ENCODE data around the gene CFDP1. TPM values are rescaled to one million over a fixed set of nuclear protein-coding genes. Genes with fewer than 3 reads are reported as not detected.

CFDP1 gene
- total and polyA plus RNA-seq, 2 of the 13 experiments (the other 11 are each of a cell fraction or from before 2014, with no cell fraction given) = 78.6 to 153 TPM

GRCh38 chr16:75305364-75306098 lies 127.8 kb downstream of the CFDP1 start (continued):
- TF ChIP-seq, protein P1, sequence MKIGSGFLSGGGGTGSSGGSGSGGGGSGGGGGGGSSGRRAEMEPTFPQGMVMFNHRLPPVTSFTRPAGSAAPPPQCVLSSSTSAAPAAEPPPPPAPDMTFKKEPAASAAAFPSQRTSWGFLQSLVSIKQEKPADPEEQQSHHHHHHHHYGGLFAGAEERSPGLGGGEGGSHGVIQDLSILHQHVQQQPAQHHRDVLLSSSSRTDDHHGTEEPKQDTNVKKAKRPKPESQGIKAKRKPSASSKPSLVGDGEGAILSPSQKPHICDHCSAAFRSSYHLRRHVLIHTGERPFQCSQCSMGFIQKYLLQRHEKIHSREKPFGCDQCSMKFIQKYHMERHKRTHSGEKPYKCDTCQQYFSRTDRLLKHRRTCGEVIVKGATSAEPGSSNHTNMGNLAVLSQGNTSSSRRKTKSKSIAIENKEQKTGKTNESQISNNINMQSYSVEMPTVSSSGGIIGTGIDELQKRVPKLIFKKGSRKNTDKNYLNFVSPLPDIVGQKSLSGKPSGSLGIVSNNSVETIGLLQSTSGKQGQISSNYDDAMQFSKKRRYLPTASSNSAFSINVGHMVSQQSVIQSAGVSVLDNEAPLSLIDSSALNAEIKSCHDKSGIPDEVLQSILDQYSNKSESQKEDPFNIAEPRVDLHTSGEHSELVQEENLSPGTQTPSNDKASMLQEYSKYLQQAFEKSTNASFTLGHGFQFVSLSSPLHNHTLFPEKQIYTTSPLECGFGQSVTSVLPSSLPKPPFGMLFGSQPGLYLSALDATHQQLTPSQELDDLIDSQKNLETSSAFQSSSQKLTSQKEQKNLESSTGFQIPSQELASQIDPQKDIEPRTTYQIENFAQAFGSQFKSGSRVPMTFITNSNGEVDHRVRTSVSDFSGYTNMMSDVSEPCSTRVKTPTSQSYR (CRISPR knock-in tag; IDR thresholded peaks at IDR 0.05; ENCODE audit: borderline replicate concordance) = peak; percentile 69; the same call in 1 of the 2 replicates
- TF ChIP-seq ZNF432 (CRISPR knock-in tag; IDR thresholded peaks at IDR 0.05; ENCODE audit: borderline replicate concordance) (no peak), GABPA (IDR thresholded peaks at IDR 0.05; ENCODE audit: low read depth, low read length) (peak; percentile 17; the same call in 1 of the 2 replicates), GABPA (CRISPR knock-in tag; IDR thresholded peaks at IDR 0.05; ENCODE audit: low read depth) (peak; percentile 71), ZNF33B (CRISPR knock-in tag; IDR thresholded peaks at IDR 0.05) (peak; percentile 88; the same call in 1 of the 2 replicates), SIN3B (IDR thresholded peaks at IDR 0.05; ENCODE audit: low read length) (peak; percentile 53; the same call in 1 of the 2 replicates), KLF13 (CRISPR knock-in tag; IDR thresholded peaks at IDR 0.05) (no peak), TOPORS (CRISPR knock-in tag; IDR thresholded peaks at IDR 0.05) (peak; percentile 70; the same call in 1 of the 2 replicates), PITX1 (CRISPR knock-in tag; IDR thresholded peaks at IDR 0.05) (peak; percentile 99), YEATS2 (CRISPR knock-in tag; IDR thresholded peaks at IDR 0.05; ENCODE audit: borderline replicate concordance) (peak; percentile 78), THYN1 (CRISPR knock-in tag; IDR thresholded peaks at IDR 0.05; ENCODE audit: borderline replicate concordance, low read depth) (0 out of 2 replicates have a peak, but pooled peaks have one; percentile 69), HOXA5 (CRISPR knock-in tag; IDR thresholded peaks at IDR 0.05) (no peak; the same call in 1 of the 2 replicates), NR2F2 (IDR thresholded peaks at IDR 0.05; ENCODE audit: borderline replicate concordance, low read depth) (peak; percentile 65; the same call in 1 of the 2 replicates)
- TF ChIP-seq, protein P2, sequence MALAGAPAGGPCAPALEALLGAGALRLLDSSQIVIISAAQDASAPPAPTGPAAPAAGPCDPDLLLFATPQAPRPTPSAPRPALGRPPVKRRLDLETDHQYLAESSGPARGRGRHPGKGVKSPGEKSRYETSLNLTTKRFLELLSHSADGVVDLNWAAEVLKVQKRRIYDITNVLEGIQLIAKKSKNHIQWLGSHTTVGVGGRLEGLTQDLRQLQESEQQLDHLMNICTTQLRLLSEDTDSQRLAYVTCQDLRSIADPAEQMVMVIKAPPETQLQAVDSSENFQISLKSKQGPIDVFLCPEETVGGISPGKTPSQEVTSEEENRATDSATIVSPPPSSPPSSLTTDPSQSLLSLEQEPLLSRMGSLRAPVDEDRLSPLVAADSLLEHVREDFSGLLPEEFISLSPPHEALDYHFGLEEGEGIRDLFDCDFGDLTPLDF (CRISPR knock-in tag; IDR thresholded peaks at IDR 0.05) = no peak
- TF ChIP-seq, protein P3, sequence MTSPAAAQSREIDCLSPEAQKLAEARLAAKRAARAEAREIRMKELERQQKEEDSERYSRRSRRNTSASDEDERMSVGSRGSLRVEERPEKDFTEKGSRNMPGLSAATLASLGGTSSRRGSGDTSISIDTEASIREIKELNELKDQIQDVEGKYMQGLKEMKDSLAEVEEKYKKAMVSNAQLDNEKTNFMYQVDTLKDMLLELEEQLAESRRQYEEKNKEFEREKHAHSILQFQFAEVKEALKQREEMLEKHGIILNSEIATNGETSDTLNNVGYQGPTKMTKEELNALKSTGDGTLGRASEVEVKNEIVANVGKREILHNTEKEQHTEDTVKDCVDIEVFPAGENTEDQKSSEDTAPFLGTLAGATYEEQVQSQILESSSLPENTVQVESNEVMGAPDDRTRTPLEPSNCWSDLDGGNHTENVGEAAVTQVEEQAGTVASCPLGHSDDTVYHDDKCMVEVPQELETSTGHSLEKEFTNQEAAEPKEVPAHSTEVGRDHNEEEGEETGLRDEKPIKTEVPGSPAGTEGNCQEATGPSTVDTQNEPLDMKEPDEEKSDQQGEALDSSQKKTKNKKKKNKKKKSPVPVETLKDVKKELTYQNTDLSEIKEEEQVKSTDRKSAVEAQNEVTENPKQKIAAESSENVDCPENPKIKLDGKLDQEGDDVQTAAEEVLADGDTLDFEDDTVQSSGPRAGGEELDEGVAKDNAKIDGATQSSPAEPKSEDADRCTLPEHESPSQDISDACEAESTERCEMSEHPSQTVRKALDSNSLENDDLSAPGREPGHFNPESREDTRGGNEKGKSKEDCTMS (CRISPR knock-in tag; conservative IDR thresholded peaks at IDR 0.05) = no peak
- TF ChIP-seq, protein P4, sequence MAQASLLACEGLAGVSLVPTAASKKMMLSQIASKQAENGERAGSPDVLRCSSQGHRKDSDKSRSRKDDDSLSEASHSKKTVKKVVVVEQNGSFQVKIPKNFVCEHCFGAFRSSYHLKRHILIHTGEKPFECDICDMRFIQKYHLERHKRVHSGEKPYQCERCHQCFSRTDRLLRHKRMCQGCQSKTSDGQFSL (CRISPR knock-in tag; IDR thresholded peaks at IDR 0.05) = 0 out of 2 replicates have a peak, but pooled peaks have one; percentile 47
- TF ChIP-seq, protein P5, sequence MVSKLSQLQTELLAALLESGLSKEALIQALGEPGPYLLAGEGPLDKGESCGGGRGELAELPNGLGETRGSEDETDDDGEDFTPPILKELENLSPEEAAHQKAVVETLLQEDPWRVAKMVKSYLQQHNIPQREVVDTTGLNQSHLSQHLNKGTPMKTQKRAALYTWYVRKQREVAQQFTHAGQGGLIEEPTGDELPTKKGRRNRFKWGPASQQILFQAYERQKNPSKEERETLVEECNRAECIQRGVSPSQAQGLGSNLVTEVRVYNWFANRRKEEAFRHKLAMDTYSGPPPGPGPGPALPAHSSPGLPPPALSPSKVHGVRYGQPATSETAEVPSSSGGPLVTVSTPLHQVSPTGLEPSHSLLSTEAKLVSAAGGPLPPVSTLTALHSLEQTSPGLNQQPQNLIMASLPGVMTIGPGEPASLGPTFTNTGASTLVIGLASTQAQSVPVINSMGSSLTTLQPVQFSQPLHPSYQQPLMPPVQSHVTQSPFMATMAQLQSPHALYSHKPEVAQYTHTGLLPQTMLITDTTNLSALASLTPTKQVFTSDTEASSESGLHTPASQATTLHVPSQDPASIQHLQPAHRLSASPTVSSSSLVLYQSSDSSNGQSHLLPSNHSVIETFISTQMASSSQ (IDR thresholded peaks at IDR 0.05; ENCODE audit: low read depth) = peak; percentile 58; the same call in 1 of the 2 replicates
- TF ChIP-seq, protein P5 (CRISPR knock-in tag; IDR thresholded peaks at IDR 0.05; ENCODE audit: borderline replicate concordance) = peak; percentile 74

Data from HepG2 (cell line).